ENCODE results near the gene KLK14.

Gene KLK14

DNA sequence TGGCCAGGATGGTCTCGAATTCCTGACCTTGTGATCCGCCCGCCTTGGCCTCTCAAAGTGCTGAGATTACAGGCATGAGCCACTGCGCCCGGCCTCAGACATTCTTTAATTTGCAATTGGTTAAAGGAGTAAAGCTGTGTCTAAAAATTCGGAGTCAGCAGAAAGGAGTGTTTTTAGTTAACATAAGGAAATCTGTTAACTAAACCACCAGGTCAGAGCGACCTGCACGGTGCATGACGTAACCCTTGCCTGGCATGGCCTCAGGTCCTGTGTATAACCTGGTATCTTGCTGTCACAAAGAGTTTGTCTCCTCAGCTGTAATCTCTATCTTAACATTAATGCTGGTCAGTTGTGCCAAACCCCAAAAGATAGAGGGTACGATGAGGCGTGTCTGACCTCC is 38.4 kb downstream of the KLK14 start:
- DNase-seq (ENCODE audit: low spot score): no peak

DNA sequence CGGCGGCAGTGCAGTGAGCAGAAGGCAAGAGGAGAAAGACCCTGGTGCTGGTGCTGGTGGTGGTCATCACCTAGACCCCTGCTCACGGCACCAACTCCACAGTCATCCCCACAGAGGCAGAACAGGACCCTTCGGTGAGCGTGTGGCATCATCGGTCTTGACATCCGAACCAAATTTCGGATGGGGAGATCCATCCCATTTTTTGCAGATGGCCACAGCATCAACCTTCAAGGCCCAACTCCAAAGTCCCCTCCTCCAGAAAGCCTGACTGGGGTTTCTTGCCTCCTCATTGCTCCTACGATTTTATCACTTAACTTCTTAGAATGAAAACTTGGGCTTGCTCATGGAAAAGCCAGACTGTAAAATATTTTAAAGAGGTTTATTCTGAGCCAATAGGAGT is 39.2 kb downstream of the KLK14 start:
- DNase-seq (ENCODE audit: low spot score): no peak

DNA sequence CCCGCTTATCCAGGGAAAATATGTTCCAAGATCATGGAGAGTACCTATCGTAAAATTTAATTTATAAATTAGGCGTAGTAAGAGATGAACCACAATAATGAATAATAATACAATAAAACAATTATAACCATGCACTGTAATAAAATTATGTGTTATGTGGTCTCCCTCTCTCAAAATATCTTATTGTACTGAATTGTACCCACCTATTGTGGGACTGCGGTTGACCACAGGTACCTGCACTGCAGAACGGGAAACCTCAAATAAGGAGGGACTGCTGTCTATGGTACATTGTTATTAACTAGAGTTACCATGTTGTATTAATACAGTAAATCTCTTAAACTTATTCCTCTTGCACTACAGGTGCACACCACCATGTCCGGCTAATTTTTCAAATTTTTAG is 42.5 kb downstream of the KLK14 start:
- DNase-seq (ENCODE audit: low spot score): no peak

DNA sequence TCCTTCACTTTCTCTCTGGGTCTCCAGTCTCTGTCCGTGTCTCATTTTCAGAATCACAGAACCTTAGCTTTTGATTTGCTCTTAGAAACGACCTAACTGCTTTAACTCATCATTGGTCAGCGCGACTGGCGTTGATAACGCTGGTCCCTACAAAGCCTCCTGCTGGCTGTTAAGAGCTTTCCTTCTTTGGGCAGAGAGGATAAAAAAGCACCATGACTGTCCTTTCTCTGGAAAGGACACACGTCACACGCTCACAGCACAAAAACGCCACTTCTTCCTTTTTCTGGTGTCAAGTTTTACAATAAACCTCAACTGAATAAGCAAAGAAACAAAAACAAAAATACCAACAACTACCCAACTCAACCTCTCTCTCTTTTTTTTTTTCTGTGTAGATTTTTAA is 46.2 kb downstream of the KLK14 start:
- DNase-seq (ENCODE audit: low spot score): no peak

DNA sequence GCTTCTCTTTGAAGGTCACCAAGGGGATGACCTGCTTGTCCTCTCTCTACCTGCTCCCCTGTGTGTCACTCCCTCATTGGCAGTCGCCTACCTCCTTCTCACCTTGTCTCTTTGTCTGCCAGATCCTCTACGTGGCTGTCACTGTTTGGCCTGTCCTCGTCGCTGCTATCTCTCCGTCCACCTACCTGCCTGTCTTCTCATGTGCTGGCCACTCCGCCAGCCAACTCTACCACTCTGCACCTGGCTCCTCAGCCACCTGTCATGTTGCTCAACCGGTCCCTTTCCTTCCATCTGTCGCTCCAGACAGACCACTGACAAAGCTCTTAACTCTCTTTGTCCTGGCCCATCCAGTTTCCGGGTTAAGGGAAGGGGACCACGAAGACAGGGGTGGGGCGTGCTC is 48.0 kb downstream of the KLK14 start, which contains the start of gene KLK12:
Gene KLK12, minus strand, starts transcription at position 299 of the 400 bp plus-strand sequence. CDS start 381 bp downstream, outside the sequence.
- no peak for DNase-seq (ENCODE audit: low spot score)

DNA sequence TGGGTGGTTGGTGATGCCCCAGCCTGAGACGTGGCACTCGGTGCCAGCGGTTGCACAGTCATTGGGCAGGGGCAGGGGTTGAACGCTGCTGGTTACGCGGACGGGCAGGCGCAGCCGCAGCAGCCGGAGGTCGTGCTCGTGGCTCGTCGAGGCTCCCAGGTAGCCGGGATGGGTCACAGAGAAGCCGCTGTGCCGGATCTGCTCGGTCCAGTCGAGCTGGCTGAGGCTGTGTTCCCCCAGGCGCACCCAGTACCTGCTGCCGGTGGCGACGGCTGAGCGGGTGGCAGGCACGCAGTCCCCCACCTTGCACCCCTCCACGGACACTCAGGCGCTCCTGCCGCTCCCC is 50.8 kb downstream of the KLK14 start:
- DNase-seq (ENCODE audit: low spot score): no peak

DNA sequence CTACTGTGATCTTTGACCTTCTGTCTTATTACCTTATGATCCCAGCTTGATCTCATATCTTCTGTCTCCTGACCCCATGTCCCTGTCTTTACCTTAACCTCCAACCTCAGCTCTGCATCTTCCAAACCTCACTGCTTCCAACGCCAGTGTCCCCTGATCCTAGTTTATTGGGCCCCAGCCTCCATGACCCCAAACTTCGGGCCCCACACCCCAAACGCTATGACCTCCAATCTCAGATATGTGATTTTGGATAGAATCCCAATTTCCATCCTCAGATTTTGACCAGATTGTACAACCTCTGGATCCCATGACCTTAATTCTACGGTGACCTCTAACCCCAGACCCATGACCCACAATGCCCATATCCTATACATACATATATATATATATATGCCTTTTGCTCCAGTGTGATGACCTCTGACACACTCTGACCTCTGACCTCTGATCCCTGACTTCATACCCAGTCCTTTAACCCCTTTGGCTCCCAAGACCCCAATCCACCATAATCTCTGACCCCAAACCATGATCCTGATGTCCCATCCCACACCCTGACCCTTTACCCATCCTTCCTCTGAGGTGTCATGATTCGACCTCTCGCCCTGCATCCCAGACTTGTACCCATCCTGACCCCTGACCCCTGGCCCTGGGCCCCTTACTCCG is 51.3 kb downstream of the KLK14 start:
- no peak for DNase-seq (ENCODE audit: low spot score)

DNA sequence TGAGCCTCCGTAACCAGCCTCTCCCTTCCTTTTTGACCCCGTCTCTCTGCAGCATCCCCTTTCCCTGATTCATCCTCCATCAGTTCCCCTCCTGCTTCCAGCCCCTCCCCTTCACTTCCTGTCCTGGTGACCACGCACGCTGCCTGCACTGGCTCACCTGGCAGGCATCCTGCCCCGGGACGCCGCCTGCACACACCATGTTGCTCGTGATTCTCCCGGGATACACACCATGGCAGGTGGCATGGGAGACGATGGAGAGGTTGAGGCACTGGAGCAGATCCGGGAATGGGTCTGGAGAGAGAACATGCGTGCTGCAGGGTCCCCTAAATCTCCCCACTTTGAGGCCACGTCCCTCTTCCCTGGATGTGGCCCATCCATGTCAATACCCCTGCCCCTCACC is 52.1 kb downstream of the KLK14 start:
- DNase-seq (ENCODE audit: low spot score): no peak

DNA sequence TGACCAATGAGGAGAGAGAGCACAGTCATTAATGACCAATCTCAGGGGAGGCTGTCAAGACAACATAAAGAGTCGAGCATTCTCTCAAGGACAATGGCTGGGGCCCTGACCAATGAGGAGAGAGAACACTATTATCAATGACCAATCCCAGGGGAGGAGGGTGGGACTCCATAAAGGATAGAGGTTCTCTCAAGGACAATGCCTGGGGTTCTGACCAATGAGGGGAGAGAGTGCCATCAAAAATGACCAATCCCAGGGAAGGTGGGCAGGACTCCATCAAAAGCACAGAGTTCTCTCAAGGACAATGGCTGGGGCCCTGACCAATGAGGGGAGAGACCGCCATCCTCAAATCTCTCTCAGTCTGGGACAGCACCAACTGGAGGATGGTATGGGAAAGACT is 53.0 kb downstream of the KLK14 start:
- DNase-seq (ENCODE audit: low spot score): no peak
